ENCODE results near the gene GOT2.
"Not testable (repeated sequence)": the region's sequence is repeated elsewhere in the genome, so short reads cannot be mapped to it uniquely, and the experiment has no call there.

GOT2 gene

DNA sequence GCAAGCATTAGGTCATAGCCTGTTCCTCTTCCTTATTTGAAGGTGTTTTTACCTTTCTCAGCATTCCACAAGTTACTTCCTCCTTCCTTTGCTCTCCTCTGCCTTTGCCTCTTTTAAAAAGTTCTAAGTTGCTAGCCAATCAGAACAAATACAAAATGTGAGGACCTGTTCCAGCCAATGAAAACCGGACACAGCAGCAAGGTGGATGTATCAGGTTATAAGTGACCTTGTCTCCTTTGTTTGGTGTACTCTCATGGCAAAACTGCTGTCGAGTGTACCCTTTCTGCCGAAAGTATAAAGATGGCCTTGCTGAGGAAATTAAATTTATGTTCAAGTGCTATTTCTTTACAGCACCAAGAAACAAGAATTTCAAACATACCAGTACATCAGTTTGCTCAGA, 2.2 kb upstream of the GOT2 start:
- H3K4me1 Mint-ChIP-seq: peaks cover 24% of the 10 kb centered on the region
- ATAC-seq (replicated peaks; ENCODE audit: extremely low read depth, poor library complexity, severe bottlenecking); H3K27ac Mint-ChIP-seq (ENCODE audit: low read depth); H3K4me3 Mint-ChIP-seq; H3K9me3 Mint-ChIP-seq; DNase-seq (ENCODE audit: low spot score in 2 of 2); H3K36me3 Mint-ChIP-seq (ENCODE audit: insufficient read depth); H3K27me3 Mint-ChIP-seq: not testable (repeated sequence)

DNA sequence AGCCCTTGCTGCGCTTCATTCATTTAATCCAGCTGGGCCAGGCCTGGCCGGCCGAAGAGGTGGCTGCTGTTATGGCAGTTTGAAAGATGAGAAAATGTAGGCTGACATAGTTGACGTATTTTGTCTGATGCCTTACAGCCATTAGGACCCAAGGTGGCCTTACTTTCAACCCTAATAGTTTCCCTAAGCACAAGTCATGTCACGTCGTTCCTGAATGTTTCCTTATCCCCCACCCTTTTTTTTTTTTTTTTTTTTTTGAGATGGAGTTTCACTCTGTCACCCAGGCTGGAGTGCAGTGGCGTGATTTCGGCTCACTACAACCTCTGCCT, 307 bp upstream of the GOT2 start:
- Mint-ChIP-seq H3K27me3 (no peaks in the 10 kb centered on the region), H3K4me1 (peaks cover 35% of the 10 kb centered on the region), H3K4me3 (peak overlapping the region; percentile 97), H3K9me3 (no peaks in the 10 kb centered on the region), H3K27ac (ENCODE audit: low read depth) (peak overlapping the region; percentile 92), H3K36me3 (ENCODE audit: insufficient read depth) (peaks cover 2% of the 10 kb centered on the region)
- DNase-seq (ENCODE audit: low spot score in 2 of 2) (no peak), ATAC-seq (replicated peaks; ENCODE audit: extremely low read depth, poor library complexity, severe bottlenecking) (peak; percentile 2)

DNA sequence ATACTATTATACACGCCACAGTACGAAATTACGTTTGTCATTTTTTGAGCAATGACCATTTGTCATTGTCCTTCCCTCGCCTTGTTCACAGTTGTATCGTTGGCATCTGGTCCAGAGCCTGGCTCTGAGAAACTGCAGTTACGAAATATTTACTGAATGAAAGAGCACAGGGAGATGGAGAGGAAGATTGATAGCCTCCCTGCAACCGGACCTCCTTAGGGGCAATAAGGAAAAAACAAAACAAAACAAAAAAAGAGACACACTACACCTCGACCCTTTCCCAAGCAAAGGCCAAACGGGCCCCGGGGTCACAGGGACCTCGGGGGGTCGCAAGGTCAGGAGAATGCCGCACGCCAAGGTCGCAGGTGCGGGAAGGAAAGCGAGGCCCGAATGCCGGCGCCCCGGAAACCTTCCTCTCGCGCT, 857 bp downstream of the GOT2 start:
- DNase-seq (ENCODE audit: low spot score in 2 of 2) (no peak), ATAC-seq (replicated peaks; ENCODE audit: extremely low read depth, poor library complexity, severe bottlenecking) (no peak)
- peak overlapping the region; percentile 97 for H3K4me3 Mint-ChIP-seq
- H3K27ac Mint-ChIP-seq (ENCODE audit: low read depth): peak overlapping the region; percentile 92
- H3K9me3 Mint-ChIP-seq: no peaks in the 10 kb centered on the region
- peaks cover 2% of the 10 kb centered on the region for H3K36me3 Mint-ChIP-seq (ENCODE audit: insufficient read depth)
- H3K4me1 Mint-ChIP-seq: peaks cover 41% of the 10 kb centered on the region
- H3K27me3 Mint-ChIP-seq: no peaks in the 10 kb centered on the region

DNA sequence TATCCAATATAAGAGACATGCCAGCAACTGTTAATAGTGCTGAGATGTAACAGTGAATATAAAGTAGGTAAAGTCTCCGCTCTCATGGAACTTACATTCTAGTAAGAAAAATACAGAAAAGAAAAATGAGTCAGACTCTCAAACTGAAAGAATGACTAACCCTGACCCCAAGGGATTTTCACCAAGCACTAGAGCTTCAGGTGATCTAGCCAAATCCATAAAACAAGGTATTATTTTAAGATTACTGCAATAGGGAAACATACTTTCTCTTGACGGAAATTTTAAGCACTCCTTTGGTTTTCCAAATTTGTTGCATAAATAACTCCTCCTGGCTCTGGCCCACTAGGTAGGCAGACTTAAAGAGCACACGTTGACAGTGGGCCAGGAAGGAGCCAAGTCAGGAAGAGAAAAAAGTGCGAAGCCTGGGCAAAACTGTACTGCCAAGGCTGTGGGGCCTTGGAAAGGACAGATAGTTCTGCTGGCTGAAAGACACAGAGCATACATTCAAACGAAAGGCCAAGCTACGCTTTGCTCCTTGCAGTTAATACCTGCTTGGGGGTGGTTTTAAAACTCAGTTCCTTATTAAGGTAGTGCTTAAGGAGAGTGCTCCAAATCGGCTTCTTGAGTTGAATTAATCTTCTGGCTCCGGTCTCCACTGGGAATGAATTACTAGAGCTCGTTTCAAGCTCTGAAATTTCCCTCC, 1.4 kb downstream of the GOT2 start:
- Mint-ChIP-seq H3K27ac (ENCODE audit: low read depth) (peak overlapping the region; percentile 92), H3K9me3 (no peaks in the 10 kb centered on the region), H3K27me3 (no peaks in the 10 kb centered on the region), H3K4me1 (peaks cover 46% of the 10 kb centered on the region), H3K4me3 (peak overlapping the region; percentile 97), H3K36me3 (ENCODE audit: insufficient read depth) (peaks cover 2% of the 10 kb centered on the region)
- ATAC-seq (replicated peaks; ENCODE audit: extremely low read depth, poor library complexity, severe bottlenecking): no peak
- DNase-seq (ENCODE audit: low spot score in 2 of 2): no peak

DNA sequence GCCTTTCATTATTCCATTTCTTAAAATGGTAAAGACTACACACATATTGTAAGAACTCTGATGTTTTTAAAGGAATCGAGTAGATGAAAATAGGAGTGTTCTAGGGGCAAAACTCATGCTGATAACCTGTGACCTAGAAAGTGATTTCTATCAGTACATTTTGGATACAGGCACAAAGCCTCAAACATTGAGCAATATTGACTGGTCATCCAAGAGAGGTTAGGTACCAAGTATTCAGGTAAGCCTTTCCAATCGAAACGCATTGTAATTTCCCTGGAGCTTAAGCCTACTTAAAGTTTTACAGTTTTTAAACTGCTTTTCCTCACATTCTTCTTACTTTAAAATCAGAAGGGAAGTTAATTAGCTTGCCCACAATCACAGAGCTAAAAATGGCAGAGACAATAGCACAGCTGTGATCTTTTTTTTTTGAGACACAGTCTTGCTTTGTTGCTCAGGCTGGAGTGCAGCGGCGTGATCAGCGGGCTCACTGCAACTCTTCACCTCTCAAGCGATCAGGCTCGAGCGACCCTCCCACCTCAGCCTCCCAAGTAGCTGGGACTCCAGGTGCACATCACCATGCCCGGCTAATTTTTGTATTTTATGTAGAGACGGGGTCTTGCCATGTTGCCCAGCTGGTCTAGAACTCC, 3.3 kb downstream of the GOT2 start:
- H3K36me3 Mint-ChIP-seq (ENCODE audit: insufficient read depth): peaks cover 2% of the 10 kb centered on the region
- DNase-seq (ENCODE audit: low spot score in 2 of 2) (no peak), ATAC-seq (replicated peaks; ENCODE audit: extremely low read depth, poor library complexity, severe bottlenecking) (no peak)
- H3K4me3 Mint-ChIP-seq: no peak overlapping the region
- no peaks in the 10 kb centered on the region for H3K27me3 Mint-ChIP-seq
- no peak overlapping the region for H3K27ac Mint-ChIP-seq (ENCODE audit: low read depth)
- peaks cover 51% of the 10 kb centered on the region for H3K4me1 Mint-ChIP-seq
- H3K9me3 Mint-ChIP-seq: no peaks in the 10 kb centered on the region

DNA sequence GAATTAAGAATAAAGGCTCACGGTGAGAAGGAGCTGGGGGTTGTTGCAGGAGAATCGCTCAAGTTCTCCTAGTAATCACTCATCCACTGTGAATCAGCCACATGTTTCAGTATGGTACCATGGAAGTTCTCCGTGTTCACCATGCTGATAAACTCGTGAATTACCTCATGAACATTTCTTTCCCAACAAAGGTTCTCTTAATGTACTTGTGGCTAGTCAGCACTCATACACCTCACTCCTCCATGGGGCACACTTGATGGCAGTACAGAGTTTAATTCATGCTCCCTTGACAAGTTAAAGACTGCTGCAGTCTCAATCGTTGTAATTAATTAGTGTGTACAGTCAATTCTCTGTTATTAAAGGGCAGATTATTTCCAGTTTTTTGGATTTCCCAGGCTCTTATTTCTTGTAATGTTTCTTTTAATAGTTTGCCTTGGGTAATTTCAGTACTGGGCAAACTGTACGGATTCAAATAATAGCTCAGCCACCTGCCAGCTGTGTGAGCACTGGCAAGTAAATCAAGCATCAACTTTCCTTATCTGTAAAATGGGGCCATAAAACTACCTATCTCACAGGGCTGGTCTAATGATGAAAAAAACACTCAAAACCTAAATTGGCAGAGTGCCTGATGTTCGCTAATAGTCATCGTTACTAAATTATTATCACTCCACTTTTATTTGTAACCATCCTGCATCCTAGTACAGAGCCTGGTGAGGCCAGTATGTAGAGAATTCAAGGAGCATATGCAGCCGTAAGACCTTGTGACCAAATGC, 6.1 kb downstream of the GOT2 start:
- Mint-ChIP-seq H3K9me3 (no peaks in the 10 kb centered on the region), H3K27me3 (no peaks in the 10 kb centered on the region), H3K4me3 (no peak overlapping the region), H3K36me3 (ENCODE audit: insufficient read depth) (peaks cover 12% of the 10 kb centered on the region), H3K27ac (ENCODE audit: low read depth) (no peak overlapping the region), H3K4me1 (peaks cover 41% of the 10 kb centered on the region)
- ATAC-seq (replicated peaks; ENCODE audit: extremely low read depth, poor library complexity, severe bottlenecking) (no peak), DNase-seq (ENCODE audit: low spot score in 2 of 2) (no peak)

DNA sequence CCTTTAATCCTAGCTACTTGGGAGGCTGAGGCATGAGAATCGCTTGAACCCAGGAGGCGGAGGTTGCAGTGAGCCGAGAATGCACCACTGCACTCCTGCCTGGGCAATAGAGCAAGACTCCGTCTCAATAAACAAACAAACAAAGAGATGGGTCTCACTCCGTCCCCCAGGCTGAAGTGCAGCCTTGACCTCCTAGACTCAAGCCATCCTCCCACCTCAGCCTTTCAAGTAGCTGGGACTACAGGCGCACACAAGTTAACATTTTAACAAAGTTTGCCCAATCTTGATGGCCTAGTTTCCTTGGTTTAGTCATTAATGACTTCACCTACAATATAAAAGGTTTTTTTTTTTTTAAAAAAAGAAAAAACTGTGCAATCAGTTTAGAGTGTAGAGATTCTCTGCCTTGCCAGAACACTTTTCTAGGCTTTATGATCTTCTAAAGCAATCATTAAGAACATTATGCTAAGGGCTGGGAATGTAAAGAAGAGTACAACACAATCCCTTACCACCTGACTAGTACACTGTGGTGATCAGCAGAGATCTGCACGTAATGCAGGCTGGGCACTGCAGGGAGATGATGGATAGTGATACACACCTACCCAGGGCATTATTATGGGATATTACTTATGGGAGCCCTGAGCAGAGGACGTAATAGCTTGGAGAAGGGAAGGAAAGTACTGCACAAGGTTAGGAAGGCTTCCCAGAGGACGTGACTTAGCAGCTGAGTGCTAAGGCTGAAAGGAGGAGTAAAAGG, 6.9 kb downstream of the GOT2 start:
- Mint-ChIP-seq H3K4me1 (peaks cover 33% of the 10 kb centered on the region), H3K27me3 (no peaks in the 10 kb centered on the region), H3K4me3 (no peak overlapping the region), H3K9me3 (no peaks in the 10 kb centered on the region), H3K36me3 (ENCODE audit: insufficient read depth) (peaks cover 12% of the 10 kb centered on the region), H3K27ac (ENCODE audit: low read depth) (no peak overlapping the region)
- DNase-seq (ENCODE audit: low spot score in 2 of 2) (no peak), ATAC-seq (replicated peaks; ENCODE audit: extremely low read depth, poor library complexity, severe bottlenecking) (no peak)

DNA sequence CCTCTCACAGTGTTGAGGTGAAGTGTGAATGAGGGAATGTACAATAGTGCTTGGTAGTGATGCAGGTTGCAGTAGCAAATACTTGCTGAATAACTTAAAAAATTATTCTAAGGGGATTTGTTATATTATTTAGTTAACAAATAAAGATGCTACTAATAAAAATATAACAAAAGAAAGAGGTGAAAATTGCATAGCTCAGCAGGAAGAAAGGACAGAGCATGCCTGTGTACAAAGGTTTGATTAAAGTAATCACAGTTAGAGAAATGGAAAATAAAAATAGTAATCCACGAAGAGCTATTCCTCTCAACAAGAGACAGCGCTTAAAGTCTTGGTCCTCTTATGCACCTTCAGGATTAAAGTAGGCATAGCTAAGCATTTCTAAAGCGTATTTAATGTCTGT, 11.0 kb downstream of the GOT2 start:
- no peaks in the 10 kb centered on the region for H3K9me3 Mint-ChIP-seq
- peaks cover 36% of the 10 kb centered on the region for H3K36me3 Mint-ChIP-seq (ENCODE audit: insufficient read depth)
- ATAC-seq (replicated peaks; ENCODE audit: extremely low read depth, poor library complexity, severe bottlenecking) (no peak), DNase-seq (ENCODE audit: low spot score in 2 of 2) (no peak)
- H3K27me3 Mint-ChIP-seq: no peaks in the 10 kb centered on the region
- peaks cover 9% of the 10 kb centered on the region for H3K4me1 Mint-ChIP-seq
- H3K27ac Mint-ChIP-seq (ENCODE audit: low read depth): no peak overlapping the region
- no peak overlapping the region for H3K4me3 Mint-ChIP-seq

DNA sequence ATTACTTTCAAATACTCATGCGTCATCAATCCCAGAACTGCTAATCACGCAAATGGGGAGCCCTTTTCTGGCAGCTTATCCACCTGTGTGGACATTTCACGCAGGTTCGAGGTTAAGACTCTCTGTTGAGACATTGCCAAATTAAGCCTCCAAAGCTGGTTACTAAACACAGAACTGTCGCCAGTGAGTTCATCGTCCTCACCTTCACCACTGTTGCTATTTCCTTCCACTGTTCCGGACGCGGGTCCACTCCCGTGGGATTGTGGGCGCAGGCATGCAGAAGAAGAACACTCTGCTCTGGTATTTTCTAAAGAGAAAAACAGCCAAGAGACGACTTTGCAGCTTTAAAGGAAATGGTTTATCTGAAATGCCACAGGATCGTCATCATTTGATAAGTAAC, 16.1 kb downstream of the GOT2 start:
- Mint-ChIP-seq H3K27me3 (no peaks in the 10 kb centered on the region), H3K9me3 (no peaks in the 10 kb centered on the region), H3K4me1 (no peaks in the 10 kb centered on the region), H3K4me3 (no peak overlapping the region), H3K27ac (ENCODE audit: low read depth) (no peak overlapping the region), H3K36me3 (ENCODE audit: insufficient read depth) (peaks cover 61% of the 10 kb centered on the region)
- no peak for DNase-seq (ENCODE audit: low spot score in 2 of 2)
- ATAC-seq (replicated peaks; ENCODE audit: extremely low read depth, poor library complexity, severe bottlenecking): no peak

DNA sequence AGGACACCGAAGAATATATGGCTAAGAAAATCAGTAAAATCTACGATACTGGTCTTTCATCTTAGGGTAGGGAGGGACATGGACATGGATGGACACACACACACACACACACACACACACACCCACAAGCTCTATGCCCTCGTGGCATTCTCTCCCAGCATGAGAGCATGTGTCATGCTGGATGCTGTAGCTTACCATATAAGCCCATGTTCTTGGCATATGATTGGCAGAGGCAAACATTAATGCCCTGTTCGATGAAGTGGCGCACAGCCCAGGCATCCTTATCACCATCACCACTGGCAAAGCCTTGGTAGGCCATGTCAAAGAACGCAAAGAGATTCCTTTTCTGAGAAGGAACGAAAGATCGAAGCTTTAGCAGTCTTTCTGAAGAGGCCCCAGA, 17.6 kb downstream of the GOT2 start:
- Mint-ChIP-seq H3K4me3 (no peak overlapping the region), H3K27me3 (no peaks in the 10 kb centered on the region), H3K4me1 (no peaks in the 10 kb centered on the region), H3K9me3 (no peaks in the 10 kb centered on the region), H3K36me3 (ENCODE audit: insufficient read depth) (peaks cover 57% of the 10 kb centered on the region), H3K27ac (ENCODE audit: low read depth) (no peak overlapping the region)
- ATAC-seq (replicated peaks; ENCODE audit: extremely low read depth, poor library complexity, severe bottlenecking) (no peak), DNase-seq (ENCODE audit: low spot score in 2 of 2) (no peak)

DNA sequence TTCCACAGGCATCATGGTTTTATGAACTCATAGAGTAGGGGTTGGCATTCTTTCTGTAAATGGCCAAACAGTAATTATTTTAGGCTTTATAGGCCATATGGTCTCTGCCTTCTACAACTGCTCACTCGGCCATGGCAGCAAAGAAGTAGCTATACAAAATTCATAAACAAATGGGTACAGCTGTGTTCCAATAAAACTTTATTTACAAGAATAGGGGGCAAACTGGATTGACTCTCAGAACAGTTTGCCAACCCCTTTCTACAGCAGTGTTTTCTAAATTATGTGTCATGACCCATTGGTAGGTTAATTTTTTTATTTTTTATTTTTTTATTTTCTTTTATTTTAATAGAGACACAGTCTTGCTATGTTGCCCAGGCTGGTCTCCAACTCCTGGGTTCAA, 20.4 kb downstream of the GOT2 start:
- H3K4me3 Mint-ChIP-seq: no peak overlapping the region
- no peaks in the 10 kb centered on the region for H3K4me1 Mint-ChIP-seq
- no peak overlapping the region for H3K27ac Mint-ChIP-seq (ENCODE audit: low read depth)
- DNase-seq (ENCODE audit: low spot score in 2 of 2) (no peak), ATAC-seq (replicated peaks; ENCODE audit: extremely low read depth, poor library complexity, severe bottlenecking) (no peak)
- H3K9me3 Mint-ChIP-seq: no peaks in the 10 kb centered on the region
- peaks cover 49% of the 10 kb centered on the region for H3K36me3 Mint-ChIP-seq (ENCODE audit: insufficient read depth)
- H3K27me3 Mint-ChIP-seq: no peaks in the 10 kb centered on the region

DNA sequence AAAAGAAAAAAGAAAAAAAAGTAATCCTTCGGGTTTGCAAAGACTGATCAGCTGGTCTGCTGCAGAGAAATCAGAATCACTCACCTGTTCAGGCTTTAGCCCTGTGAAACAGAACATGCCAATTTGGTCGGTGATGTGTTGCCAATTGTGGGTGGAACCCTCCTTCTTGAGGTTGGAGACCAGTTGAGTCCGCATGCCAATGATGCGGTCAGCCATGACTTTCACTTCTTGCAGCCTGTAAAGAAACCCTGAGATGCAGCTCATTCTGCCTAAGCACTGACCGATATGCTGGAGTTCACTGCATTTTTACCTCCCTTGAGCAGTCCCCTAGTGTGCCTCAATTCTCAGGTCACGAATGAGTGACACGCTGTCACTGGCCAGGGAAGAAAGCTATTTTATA, 24.8 kb downstream of the GOT2 start:
- H3K4me1 Mint-ChIP-seq: no peaks in the 10 kb centered on the region
- H3K27ac Mint-ChIP-seq (ENCODE audit: low read depth): no peak overlapping the region
- H3K9me3 Mint-ChIP-seq: no peaks in the 10 kb centered on the region
- no peak overlapping the region for H3K4me3 Mint-ChIP-seq
- no peaks in the 10 kb centered on the region for H3K27me3 Mint-ChIP-seq
- no peak for ATAC-seq (replicated peaks; ENCODE audit: extremely low read depth, poor library complexity, severe bottlenecking)
- peaks cover 25% of the 10 kb centered on the region for H3K36me3 Mint-ChIP-seq (ENCODE audit: insufficient read depth)
- DNase-seq (ENCODE audit: low spot score in 2 of 2): no peak

All from central memory CD8-positive, alpha-beta T cell (primary cell).